ENCODE data around the gene WTAP.

- TF ChIP-seq, protein P1, sequence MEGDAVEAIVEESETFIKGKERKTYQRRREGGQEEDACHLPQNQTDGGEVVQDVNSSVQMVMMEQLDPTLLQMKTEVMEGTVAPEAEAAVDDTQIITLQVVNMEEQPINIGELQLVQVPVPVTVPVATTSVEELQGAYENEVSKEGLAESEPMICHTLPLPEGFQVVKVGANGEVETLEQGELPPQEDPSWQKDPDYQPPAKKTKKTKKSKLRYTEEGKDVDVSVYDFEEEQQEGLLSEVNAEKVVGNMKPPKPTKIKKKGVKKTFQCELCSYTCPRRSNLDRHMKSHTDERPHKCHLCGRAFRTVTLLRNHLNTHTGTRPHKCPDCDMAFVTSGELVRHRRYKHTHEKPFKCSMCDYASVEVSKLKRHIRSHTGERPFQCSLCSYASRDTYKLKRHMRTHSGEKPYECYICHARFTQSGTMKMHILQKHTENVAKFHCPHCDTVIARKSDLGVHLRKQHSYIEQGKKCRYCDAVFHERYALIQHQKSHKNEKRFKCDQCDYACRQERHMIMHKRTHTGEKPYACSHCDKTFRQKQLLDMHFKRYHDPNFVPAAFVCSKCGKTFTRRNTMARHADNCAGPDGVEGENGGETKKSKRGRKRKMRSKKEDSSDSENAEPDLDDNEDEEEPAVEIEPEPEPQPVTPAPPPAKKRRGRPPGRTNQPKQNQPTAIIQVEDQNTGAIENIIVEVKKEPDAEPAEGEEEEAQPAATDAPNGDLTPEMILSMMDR (conservative IDR thresholded peaks at IDR 0.05; ENCODE audit: low read depth in 2 of 2) = no peak
- TF ChIP-seq POLR2AphosphoS5 (IDR thresholded peaks at IDR 0.05; ENCODE audit: low read depth) (no peak), CREB1 (CRISPR knock-in tag; IDR thresholded peaks at IDR 0.05; ENCODE audit: low read depth) (no peak), JUNB (IDR thresholded peaks at IDR 0.05; ENCODE audit: unreplicated experiment) (no peak), EZH2 (IDR thresholded peaks at IDR 0.05; ENCODE audit: low read depth, unreplicated experiment) (no peak), ZNF331 (CRISPR knock-in tag; IDR thresholded peaks at IDR 0.05; ENCODE audit: low read depth) (no peak), EZH2phosphoT487 (IDR thresholded peaks at IDR 0.05; ENCODE audit: unreplicated experiment) (no peak), STAT1 (IDR thresholded peaks at IDR 0.05; ENCODE audit: unreplicated experiment) (no peak), ZNF114 (CRISPR knock-in tag; IDR thresholded peaks at IDR 0.05) (no peak), NANOG (IDR thresholded peaks at IDR 0.05; ENCODE audit: borderline replicate concordance) (no peak)
- TF ChIP-seq, protein P2, sequence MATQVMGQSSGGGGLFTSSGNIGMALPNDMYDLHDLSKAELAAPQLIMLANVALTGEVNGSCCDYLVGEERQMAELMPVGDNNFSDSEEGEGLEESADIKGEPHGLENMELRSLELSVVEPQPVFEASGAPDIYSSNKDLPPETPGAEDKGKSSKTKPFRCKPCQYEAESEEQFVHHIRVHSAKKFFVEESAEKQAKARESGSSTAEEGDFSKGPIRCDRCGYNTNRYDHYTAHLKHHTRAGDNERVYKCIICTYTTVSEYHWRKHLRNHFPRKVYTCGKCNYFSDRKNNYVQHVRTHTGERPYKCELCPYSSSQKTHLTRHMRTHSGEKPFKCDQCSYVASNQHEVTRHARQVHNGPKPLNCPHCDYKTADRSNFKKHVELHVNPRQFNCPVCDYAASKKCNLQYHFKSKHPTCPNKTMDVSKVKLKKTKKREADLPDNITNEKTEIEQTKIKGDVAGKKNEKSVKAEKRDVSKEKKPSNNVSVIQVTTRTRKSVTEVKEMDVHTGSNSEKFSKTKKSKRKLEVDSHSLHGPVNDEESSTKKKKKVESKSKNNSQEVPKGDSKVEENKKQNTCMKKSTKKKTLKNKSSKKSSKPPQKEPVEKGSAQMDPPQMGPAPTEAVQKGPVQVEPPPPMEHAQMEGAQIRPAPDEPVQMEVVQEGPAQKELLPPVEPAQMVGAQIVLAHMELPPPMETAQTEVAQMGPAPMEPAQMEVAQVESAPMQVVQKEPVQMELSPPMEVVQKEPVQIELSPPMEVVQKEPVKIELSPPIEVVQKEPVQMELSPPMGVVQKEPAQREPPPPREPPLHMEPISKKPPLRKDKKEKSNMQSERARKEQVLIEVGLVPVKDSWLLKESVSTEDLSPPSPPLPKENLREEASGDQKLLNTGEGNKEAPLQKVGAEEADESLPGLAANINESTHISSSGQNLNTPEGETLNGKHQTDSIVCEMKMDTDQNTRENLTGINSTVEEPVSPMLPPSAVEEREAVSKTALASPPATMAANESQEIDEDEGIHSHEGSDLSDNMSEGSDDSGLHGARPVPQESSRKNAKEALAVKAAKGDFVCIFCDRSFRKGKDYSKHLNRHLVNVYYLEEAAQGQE (IDR thresholded peaks at IDR 0.05; ENCODE audit: unreplicated experiment) = no peak
- TF ChIP-seq, protein P3, sequence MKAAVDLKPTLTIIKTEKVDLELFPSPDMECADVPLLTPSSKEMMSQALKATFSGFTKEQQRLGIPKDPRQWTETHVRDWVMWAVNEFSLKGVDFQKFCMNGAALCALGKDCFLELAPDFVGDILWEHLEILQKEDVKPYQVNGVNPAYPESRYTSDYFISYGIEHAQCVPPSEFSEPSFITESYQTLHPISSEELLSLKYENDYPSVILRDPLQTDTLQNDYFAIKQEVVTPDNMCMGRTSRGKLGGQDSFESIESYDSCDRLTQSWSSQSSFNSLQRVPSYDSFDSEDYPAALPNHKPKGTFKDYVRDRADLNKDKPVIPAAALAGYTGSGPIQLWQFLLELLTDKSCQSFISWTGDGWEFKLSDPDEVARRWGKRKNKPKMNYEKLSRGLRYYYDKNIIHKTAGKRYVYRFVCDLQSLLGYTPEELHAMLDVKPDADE (IDR thresholded peaks at IDR 0.05) = no peak
- TF ChIP-seq, protein P4, sequence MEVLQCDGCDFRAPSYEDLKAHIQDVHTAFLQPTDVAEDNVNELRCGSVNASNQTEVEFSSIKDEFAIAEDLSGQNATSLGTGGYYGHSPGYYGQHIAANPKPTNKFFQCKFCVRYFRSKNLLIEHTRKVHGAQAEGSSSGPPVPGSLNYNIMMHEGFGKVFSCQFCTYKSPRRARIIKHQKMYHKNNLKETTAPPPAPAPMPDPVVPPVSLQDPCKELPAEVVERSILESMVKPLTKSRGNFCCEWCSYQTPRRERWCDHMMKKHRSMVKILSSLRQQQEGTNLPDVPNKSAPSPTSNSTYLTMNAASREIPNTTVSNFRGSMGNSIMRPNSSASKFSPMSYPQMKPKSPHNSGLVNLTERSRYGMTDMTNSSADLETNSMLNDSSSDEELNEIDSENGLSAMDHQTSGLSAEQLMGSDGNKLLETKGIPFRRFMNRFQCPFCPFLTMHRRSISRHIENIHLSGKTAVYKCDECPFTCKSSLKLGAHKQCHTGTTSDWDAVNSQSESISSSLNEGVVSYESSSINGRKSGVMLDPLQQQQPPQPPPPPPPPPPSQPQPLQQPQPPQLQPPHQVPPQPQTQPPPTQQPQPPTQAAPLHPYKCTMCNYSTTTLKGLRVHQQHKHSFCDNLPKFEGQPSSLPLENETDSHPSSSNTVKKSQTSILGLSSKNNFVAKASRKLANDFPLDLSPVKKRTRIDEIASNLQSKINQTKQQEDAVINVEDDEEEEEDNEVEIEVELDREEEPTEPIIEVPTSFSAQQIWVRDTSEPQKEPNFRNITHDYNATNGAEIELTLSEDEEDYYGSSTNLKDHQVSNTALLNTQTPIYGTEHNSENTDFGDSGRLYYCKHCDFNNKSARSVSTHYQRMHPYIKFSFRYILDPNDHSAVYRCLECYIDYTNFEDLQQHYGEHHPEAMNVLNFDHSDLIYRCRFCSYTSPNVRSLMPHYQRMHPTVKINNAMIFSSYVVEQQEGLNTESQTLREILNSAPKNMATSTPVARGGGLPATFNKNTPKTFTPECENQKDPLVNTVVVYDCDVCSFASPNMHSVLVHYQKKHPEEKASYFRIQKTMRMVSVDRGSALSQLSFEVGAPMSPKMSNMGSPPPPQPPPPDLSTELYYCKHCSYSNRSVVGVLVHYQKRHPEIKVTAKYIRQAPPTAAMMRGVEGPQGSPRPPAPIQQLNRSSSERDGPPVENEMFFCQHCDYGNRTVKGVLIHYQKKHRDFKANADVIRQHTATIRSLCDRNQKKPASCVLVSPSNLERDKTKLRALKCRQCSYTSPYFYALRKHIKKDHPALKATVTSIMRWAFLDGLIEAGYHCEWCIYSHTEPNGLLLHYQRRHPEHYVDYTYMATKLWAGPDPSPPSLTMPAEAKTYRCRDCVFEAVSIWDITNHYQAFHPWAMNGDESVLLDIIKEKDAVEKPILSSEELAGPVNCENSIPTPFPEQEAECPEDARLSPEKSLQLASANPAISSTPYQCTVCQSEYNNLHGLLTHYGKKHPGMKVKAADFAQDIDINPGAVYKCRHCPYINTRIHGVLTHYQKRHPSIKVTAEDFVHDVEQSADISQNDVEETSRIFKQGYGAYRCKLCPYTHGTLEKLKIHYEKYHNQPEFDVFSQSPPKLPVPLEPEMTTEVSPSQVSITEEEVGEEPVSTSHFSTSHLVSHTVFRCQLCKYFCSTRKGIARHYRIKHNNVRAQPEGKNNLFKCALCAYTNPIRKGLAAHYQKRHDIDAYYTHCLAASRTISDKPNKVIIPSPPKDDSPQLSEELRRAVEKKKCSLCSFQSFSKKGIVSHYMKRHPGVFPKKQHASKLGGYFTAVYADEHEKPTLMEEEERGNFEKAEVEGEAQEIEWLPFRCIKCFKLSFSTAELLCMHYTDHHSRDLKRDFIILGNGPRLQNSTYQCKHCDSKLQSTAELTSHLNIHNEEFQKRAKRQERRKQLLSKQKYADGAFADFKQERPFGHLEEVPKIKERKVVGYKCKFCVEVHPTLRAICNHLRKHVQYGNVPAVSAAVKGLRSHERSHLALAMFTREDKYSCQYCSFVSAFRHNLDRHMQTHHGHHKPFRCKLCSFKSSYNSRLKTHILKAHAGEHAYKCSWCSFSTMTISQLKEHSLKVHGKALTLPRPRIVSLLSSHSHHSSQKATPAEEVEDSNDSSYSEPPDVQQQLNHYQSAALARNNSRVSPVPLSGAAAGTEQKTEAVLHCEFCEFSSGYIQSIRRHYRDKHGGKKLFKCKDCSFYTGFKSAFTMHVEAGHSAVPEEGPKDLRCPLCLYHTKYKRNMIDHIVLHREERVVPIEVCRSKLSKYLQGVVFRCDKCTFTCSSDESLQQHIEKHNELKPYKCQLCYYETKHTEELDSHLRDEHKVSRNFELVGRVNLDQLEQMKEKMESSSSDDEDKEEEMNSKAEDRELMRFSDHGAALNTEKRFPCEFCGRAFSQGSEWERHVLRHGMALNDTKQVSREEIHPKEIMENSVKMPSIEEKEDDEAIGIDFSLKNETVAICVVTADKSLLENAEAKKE (CRISPR knock-in tag; IDR thresholded peaks at IDR 0.05) = no peak
These were observed 32.3 kb downstream of the WTAP start for GRCh38 chr6:159759645-159760044.

Data from GM23338 (cell line).